ENCODE measurements around the gene GPC5. TPM values are rescaled to one million over a fixed set of nuclear protein-coding genes. Genes with fewer than 3 reads are reported as not detected.

Gene GPC5
- total RNA-seq, 1 donor from 2014 or later: 7.3 TPM

- no peak for DNase-seq (ENCODE audit: low spot score in 2 of 2)
- FAIRE-seq: no peak
These were observed 180.9 kb downstream of the GPC5 start for GRCh38 chr13:91579320-91579719.

DNA sequence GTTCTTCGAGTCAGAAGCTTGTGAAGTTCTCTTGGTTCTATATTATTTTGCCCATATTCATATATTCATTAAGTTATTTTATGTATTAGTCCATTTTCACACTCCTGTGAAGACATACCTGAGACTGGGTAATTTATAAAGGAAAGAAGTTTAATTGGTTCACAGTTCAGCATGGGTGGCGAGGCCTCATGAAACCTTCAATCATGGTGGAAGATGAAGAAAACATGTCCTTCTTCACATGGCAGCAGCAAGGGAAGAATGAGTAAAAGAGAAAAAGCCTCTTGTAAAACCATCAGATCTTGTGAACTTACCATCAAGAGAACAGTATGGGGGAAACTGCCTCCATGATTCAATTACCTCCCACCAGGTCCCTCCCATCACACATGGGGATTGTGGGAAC lies 182.3 kb downstream of the GPC5 start:
- FAIRE-seq (no peak), DNase-seq (ENCODE audit: low spot score in 2 of 2) (no peak)

- FAIRE-seq: no peak
These were observed 188.2 kb downstream of the GPC5 start for GRCh38 chr13:91586609-91587008.

GRCh38 chr13:91588541-91588940 lies 190.1 kb downstream of the GPC5 start:
- no peak for DNase-seq (ENCODE audit: low spot score in 2 of 2)
- FAIRE-seq: no peak

More at GRCh38 chr13:91586609-91587008, 188.2 kb downstream of the GPC5 start:
- no peak for DNase-seq (ENCODE audit: low spot score in 2 of 2)

- no peak for FAIRE-seq
- DNase-seq (ENCODE audit: low spot score in 2 of 2): no peak
These were observed 193.9 kb downstream of the GPC5 start for GRCh38 chr13:91592056-91593014.

DNA sequence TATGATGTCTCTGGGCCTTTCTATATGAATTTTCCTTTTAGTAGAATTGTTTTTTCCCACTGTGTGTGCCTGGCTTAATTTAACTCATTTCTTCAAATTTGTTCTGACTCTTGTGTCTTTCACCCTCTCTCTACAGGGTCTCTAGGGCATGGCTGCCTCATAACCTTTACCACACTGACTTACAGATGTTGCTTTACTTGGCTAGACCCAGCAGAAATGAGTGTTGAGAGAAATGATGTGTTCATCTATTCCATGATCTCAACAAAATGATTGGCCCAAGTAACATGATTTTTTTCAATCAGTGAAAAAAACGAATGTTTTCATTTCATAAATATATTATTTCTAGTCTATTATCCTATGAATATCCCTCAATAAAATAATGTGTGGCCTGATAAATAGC lies 195.0 kb downstream of the GPC5 start:
- no peak for DNase-seq (ENCODE audit: low spot score in 2 of 2)
- no peak for FAIRE-seq

- DNase-seq (ENCODE audit: low spot score in 2 of 2): no peak
- FAIRE-seq: no peak
These were observed 195.6 kb downstream of the GPC5 start for GRCh38 chr13:91594061-91594460.

DNA sequence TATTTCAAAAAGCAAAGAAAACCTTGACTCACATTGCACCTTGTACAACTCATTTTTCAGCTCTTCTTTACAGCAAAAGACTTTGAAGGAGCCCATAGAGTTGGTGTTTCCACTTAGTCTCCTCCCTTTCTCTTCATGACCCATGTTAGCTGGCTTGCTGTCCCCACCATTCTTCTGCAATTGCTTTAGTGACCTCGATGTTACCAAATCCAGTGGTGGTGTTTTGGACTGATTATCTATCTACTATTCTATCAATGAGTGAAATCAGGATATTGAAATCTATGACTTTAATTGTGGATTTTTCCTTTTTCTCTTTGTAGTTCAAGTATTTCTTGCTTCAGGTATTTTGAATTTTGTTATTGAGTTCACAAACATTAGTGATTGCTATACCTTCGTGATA lies 197.3 kb downstream of the GPC5 start:
- FAIRE-seq: no peak

GRCh38 chr13:91596842-91597241 lies 198.4 kb downstream of the GPC5 start:
- DNase-seq (ENCODE audit: low spot score in 2 of 2) (no peak), FAIRE-seq (no peak)

More for the DNA sequence above, 197.3 kb downstream of the GPC5 start:
- no peak for DNase-seq (ENCODE audit: low spot score in 2 of 2)

- no peak for DNase-seq (ENCODE audit: low spot score in 2 of 2)
- FAIRE-seq: peak; percentile 53
These were observed 200.2 kb downstream of the GPC5 start for GRCh38 chr13:91598655-91599054.

- FAIRE-seq (no peak), DNase-seq (ENCODE audit: low spot score in 2 of 2) (no peak)
These were observed 202.9 kb downstream of the GPC5 start for GRCh38 chr13:91601273-91601672.

GRCh38 chr13:91601807-91602206 lies 203.4 kb downstream of the GPC5 start:
- no peak for FAIRE-seq
- no peak for DNase-seq (ENCODE audit: low spot score in 2 of 2)

GRCh38 chr13:91609353-91609752 lies 210.9 kb downstream of the GPC5 start:
- FAIRE-seq (no peak), DNase-seq (ENCODE audit: low spot score in 2 of 2) (no peak)

- FAIRE-seq: no peak
These were observed 219.9 kb downstream of the GPC5 start for GRCh38 chr13:91618315-91618714.

GRCh38 chr13:91620670-91621141 lies 222.3 kb downstream of the GPC5 start:
- no peak for DNase-seq (ENCODE audit: low spot score in 2 of 2)
- no peak for FAIRE-seq

More at GRCh38 chr13:91618315-91618714, 219.9 kb downstream of the GPC5 start:
- no peak for DNase-seq (ENCODE audit: low spot score in 2 of 2)

DNA sequence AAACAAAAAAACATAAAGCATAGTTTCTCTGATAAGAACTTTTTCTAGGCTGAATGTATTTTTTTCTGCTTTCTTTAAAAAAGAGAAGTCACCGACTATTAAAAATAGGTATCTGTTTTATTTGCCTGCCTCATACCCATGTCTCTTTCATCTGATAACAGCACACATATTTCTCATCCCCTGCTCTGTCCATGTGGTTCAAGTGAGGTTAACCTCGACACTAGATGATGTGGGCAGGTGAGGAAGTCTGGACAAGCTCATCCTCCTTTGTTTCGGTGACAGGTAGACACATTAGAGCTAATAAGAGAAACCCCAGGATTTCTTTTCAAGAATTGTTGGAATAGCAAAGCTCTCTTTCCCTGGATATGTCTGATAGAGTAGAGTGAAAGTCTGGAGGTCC lies 222.7 kb downstream of the GPC5 start:
- FAIRE-seq (no peak), DNase-seq (ENCODE audit: low spot score in 2 of 2) (no peak)

DNA sequence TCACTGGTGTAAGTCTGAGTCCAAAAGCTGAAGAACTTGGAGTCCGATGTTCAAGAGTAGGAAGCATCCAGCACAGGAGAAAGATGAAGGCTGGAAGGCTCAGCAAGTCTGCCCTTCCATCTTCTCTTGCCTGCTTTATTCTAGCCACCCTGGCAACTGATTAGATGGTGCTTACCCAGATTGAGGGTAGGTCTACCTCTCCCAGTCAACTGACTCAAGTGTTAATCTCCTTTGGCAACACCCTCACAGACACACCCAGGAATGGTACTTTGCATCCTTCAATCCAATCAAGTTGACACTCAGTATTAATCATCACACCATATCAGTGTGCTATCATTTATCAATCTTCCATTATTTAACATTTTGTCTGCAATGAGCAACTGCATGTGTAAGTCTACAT lies 223.5 kb downstream of the GPC5 start:
- DNase-seq (ENCODE audit: low spot score in 2 of 2): no peak
- FAIRE-seq: no peak

GRCh38 chr13:91622778-91623550 lies 224.5 kb downstream of the GPC5 start:
- DNase-seq (ENCODE audit: low spot score in 2 of 2) (no peak), FAIRE-seq (no peak)

- no peak for DNase-seq (ENCODE audit: low spot score in 2 of 2)
- FAIRE-seq: no peak
These were observed 229.7 kb downstream of the GPC5 start for GRCh38 chr13:91627952-91628739.

DNA sequence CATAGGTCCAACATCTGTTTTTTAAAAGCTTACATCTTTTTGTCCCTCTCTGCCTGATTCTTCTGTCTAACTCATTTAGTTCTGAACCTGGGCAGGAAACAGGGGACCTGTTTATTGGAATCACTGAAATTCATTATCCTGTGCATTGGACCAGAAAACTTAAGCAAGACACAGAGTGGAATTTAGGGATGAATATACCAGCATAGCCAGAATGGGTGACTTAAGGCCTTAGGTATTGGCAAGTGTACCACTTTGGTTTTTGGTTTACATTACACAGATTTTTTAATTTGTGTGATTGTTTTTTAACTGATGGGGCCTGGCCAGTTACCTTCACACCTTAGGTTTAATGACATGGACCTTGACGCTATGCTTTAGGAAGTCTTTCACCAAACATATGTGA lies 232.5 kb downstream of the GPC5 start:
- FAIRE-seq: no peak
- no peak for DNase-seq (ENCODE audit: low spot score in 2 of 2)

Measured in frontal cortex (tissue), 4 donors.